ENCODE results near the gene NOXRED1. TPM values are rescaled to one million over a fixed set of nuclear protein-coding genes. Genes with fewer than 3 reads are reported as not detected.

Gene NOXRED1
- total RNA-seq, 1 experiment from 2014 or later = 0.10 TPM

- TF ChIP-seq POLR2AphosphoS5 (IDR thresholded peaks at IDR 0.05; ENCODE audit: low read depth, low read length) = no peak
- no peak for TF ChIP-seq REST (IDR thresholded peaks at IDR 0.05; ENCODE audit: insufficient read depth in 1 of 2, low read depth in 2 of 2, low read length in 1 of 2)
- TF ChIP-seq SIN3A (IDR thresholded peaks at IDR 0.05; ENCODE audit: borderline replicate concordance, insufficient read depth, low read depth, low read length) = no peak
- TF ChIP-seq TCF7L2 (IDR thresholded peaks at IDR 0.05; ENCODE audit: low read depth, low read length) = no peak
- no peak for TF ChIP-seq CTCF (IDR thresholded peaks at IDR 0.05)
- Histone ChIP-seq H3K9me3 (ENCODE audit: control insufficient read depth, insufficient read depth, low read depth, low read length) (no peaks in the 10 kb centered on the region), H3K36me3 (ENCODE audit: control insufficient read depth, insufficient read depth, low read length) (no peaks in the 10 kb centered on the region), H3K4me1 (ENCODE audit: control insufficient read depth, insufficient read depth, low read length) (no peaks in the 10 kb centered on the region), H3K27me3 (ENCODE audit: control insufficient read depth, insufficient read depth, low read length) (no peaks in the 10 kb centered on the region), H3K4me3 (ENCODE audit: low read depth in 2 of 2, low read length in 2 of 2) (no peak overlapping the region), H3K27ac (ENCODE audit: low read length) (no peak overlapping the region)
- in situ Hi-C loops (cut with HindIII; ENCODE audit: low pct_unique_long_range_greater_than_20kb, low sequenced_read_pairs) (no loop called here), intact Hi-C loops (cut with micrococcal nuclease; ENCODE audit: unreplicated experiment) (no loop called here)
- ChIA-PET CTCF (no interaction called here), POLR2A (no interaction called here)
- DNase-seq (ENCODE audit: low read depth, low spot score) = no peak
- no peak for ATAC-seq
- no TSS peak for BruUV-seq (replicated peaks)
Observed at GRCh38 chr14:77364146-77364545, 59.2 kb downstream of the NOXRED1 start.

GRCh38 chr14:77359626-77360025 is 63.7 kb downstream of the NOXRED1 start:
- H3K27ac ChIP-seq (ENCODE audit: low read length) = no peak overlapping the region
- DNase-seq (ENCODE audit: low read depth, low spot score) (no peak), ATAC-seq (no peak)
- H3K4me3 ChIP-seq (ENCODE audit: low read depth in 2 of 2, low read length in 2 of 2) = no peak overlapping the region
- no peaks in the 10 kb centered on the region for H3K27me3 ChIP-seq (ENCODE audit: control insufficient read depth, insufficient read depth, low read length)
- intact Hi-C loops (cut with micrococcal nuclease; ENCODE audit: unreplicated experiment) = no loop called here
- in situ Hi-C loops (cut with HindIII; ENCODE audit: low pct_unique_long_range_greater_than_20kb, low sequenced_read_pairs) = no loop called here
- no peaks in the 10 kb centered on the region for H3K4me1 ChIP-seq (ENCODE audit: control insufficient read depth, insufficient read depth, low read length)
- no peaks in the 10 kb centered on the region for H3K36me3 ChIP-seq (ENCODE audit: control insufficient read depth, insufficient read depth, low read length)
- ChIA-PET CTCF (no interaction called here), POLR2A (no interaction called here)
- H3K9me3 ChIP-seq (ENCODE audit: control insufficient read depth, insufficient read depth, low read depth, low read length) = no peaks in the 10 kb centered on the region
- BruUV-seq (replicated peaks) = no TSS peak
- no peak for TF ChIP-seq TCF7L2 (IDR thresholded peaks at IDR 0.05; ENCODE audit: low read depth, low read length)
- TF ChIP-seq CTCF (IDR thresholded peaks at IDR 0.05) = no peak
- TF ChIP-seq SIN3A (IDR thresholded peaks at IDR 0.05; ENCODE audit: borderline replicate concordance, insufficient read depth, low read depth, low read length) = no peak
